Measurements from ENCODE around the gene ASCL5. TPM values are rescaled to one million over a fixed set of nuclear protein-coding genes. Genes with fewer than 3 reads are reported as not detected.
A peak's percentile ranks its signal among the peaks of the same experiment; 100 is the strongest.

Gene ASCL5
- total and polyA plus RNA-seq, 9 of the 15 experiments (the other 6 are each of a cell fraction or from before 2014, with no cell fraction given) = 0.09 TPM; not detected in 8

DNA sequence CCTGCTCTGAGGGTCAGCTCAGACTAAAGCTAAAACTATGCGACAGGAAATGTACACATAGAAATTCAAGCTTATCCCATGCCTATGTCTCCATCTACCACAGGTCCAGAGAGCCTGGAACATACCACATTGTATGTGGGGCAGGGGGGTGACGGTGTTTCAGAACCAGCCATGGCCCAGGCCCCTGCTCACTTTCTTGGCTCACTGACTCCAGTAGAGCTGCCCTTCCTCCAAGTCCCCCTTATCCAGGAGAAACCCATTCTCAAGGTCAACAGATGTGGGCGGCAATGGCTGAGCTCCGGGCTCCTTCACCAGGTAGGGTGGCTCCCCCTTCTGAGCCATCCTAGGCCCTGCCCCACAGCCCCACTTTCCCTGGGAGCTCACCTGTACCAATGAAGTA is 35.7 kb downstream of the ASCL5 start:
- WGBS (ENCODE audit: insufficient coverage, low coverage, missing lambda C conversion rate) = 1% methylated on average over 4 of the region's 4 CpGs
- TF ChIP-seq U2AF1 (optimal IDR thresholded peaks at IDR 0.05; ENCODE audit: low read depth, low read length) (no peak), MYNN (IDR thresholded peaks at IDR 0.05) (no peak), MYNN (CRISPR knock-in tag; IDR thresholded peaks at IDR 0.05) (no peak), ATF7 (IDR thresholded peaks at IDR 0.05) (0 out of 2 replicates have a peak, but pooled peaks have one; percentile 37)
- TF ChIP-seq, protein P1, sequence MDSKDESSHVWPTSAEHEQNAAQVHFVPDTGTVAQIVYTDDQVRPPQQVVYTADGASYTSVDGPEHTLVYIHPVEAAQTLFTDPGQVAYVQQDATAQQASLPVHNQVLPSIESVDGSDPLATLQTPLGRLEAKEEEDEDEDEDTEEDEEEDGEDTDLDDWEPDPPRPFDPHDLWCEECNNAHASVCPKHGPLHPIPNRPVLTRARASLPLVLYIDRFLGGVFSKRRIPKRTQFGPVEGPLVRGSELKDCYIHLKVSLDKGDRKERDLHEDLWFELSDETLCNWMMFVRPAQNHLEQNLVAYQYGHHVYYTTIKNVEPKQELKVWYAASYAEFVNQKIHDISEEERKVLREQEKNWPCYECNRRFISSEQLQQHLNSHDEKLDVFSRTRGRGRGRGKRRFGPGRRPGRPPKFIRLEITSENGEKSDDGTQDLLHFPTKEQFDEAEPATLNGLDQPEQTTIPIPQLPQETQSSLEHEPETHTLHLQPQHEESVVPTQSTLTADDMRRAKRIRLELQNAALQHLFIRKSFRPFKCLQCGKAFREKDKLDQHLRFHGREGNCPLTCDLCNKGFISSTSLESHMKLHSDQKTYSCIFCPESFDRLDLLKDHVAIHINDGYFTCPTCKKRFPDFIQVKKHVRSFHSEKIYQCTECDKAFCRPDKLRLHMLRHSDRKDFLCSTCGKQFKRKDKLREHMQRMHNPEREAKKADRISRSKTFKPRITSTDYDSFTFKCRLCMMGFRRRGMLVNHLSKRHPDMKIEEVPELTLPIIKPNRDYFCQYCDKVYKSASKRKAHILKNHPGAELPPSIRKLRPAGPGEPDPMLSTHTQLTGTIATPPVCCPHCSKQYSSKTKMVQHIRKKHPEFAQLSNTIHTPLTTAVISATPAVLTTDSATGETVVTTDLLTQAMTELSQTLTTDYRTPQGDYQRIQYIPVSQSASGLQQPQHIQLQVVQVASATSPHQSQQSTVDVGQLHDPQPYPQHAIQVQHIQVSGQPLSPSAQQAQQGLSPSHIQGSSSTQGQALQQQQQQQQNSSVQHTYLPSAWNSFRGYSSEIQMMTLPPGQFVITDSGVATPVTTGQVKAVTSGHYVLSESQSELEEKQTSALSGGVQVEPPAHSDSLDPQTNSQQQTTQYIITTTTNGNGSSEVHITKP (IDR thresholded peaks at IDR 0.05; ENCODE audit: partially characterized antibody) = peak; percentile 93
- H3K9me3 ChIP-seq (replicated peaks; ENCODE audit: control insufficient read depth, insufficient read depth, low read depth, low read length) = no peaks in the 10 kb centered on the region
- no peak overlapping the region for H3K4me2 ChIP-seq (ENCODE audit: insufficient read depth, low read length)
- no peaks in the 10 kb centered on the region for H3K9me1 ChIP-seq (ENCODE audit: control insufficient read depth, insufficient read depth, low read length)
- H3K79me2 ChIP-seq (ENCODE audit: control insufficient read depth, insufficient read depth, low read length) = no peaks in the 10 kb centered on the region
- ATAC-seq (no peak), DNase-seq (ENCODE audit: extremely low read depth in 1 of 4, low spot score in 3 of 4) (no peak), FAIRE-seq (no peak)
- H3K27ac ChIP-seq (ENCODE audit: extremely low read depth, low read depth, low read length) = no peak overlapping the region
- POLR2A ChIA-PET = no interaction called here
- intact Hi-C loops (cut with micrococcal nuclease) = no loop called here
- in situ Hi-C loops (cut with MboI) = no loop called here
- H3K4me1 ChIP-seq (replicated peaks in 1 of 2; ENCODE audit: control insufficient read depth in 2 of 2, insufficient read depth in 2 of 2, low read length in 2 of 2) = no peaks in the 10 kb centered on the region
- peaks cover 53 to 75% of the 10 kb centered on the region in 2 experiments for H3K27me3 ChIP-seq (ENCODE audit: control insufficient read depth in 2 of 2, insufficient read depth in 2 of 2, low read length in 2 of 2)
- no peak overlapping the region for H3K4me3 ChIP-seq
- H3K9ac ChIP-seq (ENCODE audit: insufficient read depth in 1 of 2, low read depth in 2 of 2, low read length in 2 of 2) = no peak overlapping the region
- H4K20me1 ChIP-seq (replicated peaks; ENCODE audit: control insufficient read depth, insufficient read depth, low read length) = peaks cover 2% of the 10 kb centered on the region
- no peaks in the 10 kb centered on the region for H3K36me3 ChIP-seq (ENCODE audit: control insufficient read depth, insufficient read depth, low read length)
- no peak overlapping the region for H2AFZ ChIP-seq (ENCODE audit: low read depth, low read length)
- no TSS peak for BruUV-seq (replicated peaks)
- CTCF ChIA-PET (ENCODE audit: low intra/inter-chr PET ratio) = interaction anchor here (1.2 kb wide), 1 partner anchor 22 kb away, joined by 3 read pairs; no protein-coding TSS in a partner anchor

Data from K562 (cell line).